HPDE6-E6E7 (cell line): Measurements from ENCODE around the gene PLCL2.

Experiments
- DNase-seq: peaks from one replicate; pipeline ENCODE4 v3.0.0; 2011; ENCODE audit warnings: missing footprints; ENCODE audit errors: extremely low spot score

PLCL2 gene

DNA sequence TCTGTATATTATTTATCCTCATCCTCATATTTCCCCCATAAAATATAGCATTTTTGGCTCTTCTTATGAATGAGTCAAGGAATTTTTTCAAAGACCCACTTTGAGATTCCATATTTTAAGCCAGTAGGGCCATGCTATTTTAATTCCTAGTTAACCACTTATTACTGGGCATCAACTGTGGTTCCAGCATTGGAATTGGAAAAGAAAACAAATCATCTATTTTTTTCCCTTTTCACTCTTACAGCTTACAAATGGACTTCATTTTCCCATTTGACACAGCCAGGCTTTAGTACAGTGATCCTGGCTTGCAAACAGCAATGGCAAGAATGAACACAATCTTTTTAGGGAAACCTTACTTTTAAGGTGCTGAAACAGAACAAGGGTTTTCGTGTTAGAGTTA lies 19.4 kb upstream of the PLCL2 start:
- DNase-seq = no peak

GRCh38 chr3:16866571-16866970 lies 18.2 kb upstream of the PLCL2 start:
- no peak for DNase-seq

- no peak for DNase-seq
Measured at GRCh38 chr3:16868513-16868912, 16.2 kb upstream of the PLCL2 start.

DNA sequence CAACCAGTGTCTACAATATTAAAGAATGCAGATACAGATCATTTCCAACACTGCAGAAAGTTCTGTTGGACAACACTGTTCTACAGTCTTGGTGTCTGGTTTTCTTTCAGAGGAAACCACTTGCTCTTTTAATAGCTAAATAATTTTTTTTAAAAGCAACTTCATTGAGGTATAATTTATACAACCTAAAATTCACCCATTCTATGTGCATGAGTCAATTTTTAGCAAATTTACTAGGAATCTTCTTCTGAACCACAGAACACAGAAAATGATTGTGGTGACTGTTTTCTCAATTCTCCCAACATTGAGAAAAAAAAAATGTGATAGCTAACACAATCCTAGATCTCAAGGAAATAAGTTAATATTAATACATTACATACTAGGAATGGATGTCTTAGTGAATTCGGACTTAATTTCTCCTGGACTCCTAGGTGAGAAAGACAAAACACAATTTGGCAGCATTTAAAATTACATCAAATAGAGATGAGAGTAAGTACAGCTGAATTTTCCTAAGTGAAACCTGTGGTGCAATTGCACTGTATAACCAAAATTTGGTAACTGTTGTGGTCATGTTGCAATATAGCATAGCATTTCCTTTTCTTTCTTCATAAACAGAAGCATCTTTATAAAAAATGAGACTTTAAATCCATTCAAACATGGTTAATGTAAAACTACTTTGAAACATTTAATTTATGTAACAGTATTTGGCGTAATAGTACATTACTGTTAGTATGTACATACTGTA lies 15.3 kb upstream of the PLCL2 start:
- no peak for DNase-seq

- DNase-seq = no peak
Measured at GRCh38 chr3:16871915-16872842, 12.6 kb upstream of the PLCL2 start.

GRCh38 chr3:16873872-16874271 lies 10.9 kb upstream of the PLCL2 start:
- DNase-seq = no peak

GRCh38 chr3:16875876-16876550 lies 8.7 kb upstream of the PLCL2 start:
- no peak for DNase-seq

- no peak for DNase-seq
Measured at GRCh38 chr3:16877505-16877904, 7.2 kb upstream of the PLCL2 start.

- DNase-seq = no peak
Measured at GRCh38 chr3:16877911-16878310, 6.8 kb upstream of the PLCL2 start.

GRCh38 chr3:16881896-16882630 lies 2.7 kb upstream of the PLCL2 start:
- DNase-seq = no peak

DNA sequence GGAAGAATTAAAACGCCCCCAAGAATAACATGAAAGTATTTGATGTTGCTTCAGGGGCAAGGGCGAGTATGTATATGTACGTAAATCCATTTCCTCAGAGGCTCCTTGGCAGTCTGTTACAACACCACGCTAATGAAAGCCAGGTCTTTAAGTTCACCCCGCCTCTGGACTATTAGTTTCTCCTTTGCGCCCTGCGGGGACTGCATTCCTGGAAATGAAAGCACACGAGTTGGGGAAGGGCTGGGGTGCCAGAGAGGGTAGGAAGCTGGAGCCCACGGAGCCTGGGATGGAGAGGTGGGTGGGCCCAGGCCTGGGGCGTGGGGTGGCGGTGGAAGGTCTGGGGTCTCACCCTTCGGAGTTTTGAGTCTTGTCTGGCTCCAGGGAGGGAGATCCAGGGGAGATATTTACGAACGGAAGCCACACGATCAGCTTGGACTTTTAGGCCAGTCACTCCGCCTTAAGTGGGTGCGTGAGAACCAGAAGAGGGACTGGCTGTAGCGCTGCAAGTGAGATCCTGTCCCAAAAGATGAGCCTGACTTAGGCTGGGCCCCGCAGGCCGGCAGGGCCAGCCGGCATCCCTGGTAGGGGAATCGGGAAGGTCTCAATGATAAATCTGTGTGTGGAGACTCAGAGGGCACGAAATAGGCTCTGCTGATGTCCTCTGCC lies 1.6 kb upstream of the PLCL2 start:
- DNase-seq = no peak

GRCh38 chr3:16883723-16884083 lies 1.1 kb upstream of the PLCL2 start:
- no peak for DNase-seq

DNA sequence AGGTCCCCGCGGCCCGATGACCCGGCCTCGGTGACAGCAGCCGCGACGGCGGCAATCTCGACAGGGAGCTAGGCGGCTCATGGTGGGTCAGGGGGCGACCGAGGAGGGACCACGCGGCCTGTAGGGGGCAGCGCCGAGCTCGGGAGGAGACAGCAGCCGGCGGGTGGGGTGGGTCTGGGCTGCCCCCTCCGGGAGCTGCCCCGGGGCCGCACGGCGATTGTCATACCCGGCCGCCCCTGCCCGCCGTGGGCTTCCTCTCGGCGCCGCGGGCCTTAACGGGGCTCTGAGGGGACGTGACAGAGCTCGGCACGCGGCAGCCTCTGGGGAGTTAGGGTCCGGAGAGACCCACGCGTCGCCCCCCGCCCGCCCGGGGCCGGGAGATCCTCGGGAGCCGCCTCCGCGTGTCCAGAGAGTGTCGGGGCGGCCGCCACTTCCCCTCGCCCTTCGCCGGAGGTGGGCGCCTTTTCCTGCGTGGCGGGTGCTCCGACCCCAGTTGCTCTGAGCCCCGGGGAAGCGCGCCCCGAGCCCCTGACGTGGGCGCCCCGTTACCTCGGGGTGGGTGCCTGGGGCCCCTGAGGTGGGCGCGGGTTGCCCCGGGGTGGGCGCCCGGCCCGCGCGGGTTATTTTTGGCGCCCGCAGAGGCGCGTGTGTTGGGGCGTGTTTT lies 539 bp upstream of the PLCL2 start:
- no peak for DNase-seq

- DNase-seq = no peak
Measured at GRCh38 chr3:16885593-16886302, 993 bp downstream of the PLCL2 start.

DNA sequence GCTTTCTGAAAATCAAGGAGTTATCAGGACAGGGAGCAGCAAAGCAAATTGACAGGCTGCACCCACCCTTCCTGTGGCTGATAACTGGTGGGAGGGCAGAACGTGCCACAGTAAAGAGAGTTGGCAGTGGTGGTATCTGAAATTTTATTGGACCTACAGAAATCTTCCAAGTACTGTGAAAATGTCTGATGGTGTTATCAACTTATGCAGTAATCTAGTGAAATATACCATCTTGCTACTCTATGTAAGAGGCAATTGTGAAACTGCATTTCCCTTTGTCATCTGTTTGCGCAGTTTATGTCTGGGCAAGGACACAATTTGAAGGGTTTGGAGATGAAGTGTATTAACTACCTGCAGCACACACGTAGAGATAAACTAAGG lies 1.5 kb downstream of the PLCL2 start:
- DNase-seq = no peak

- DNase-seq = no peak
Measured at GRCh38 chr3:16887130-16887529, 2.4 kb downstream of the PLCL2 start.

- no peak for DNase-seq
Measured at GRCh38 chr3:16888356-16888755, 3.6 kb downstream of the PLCL2 start.

DNA sequence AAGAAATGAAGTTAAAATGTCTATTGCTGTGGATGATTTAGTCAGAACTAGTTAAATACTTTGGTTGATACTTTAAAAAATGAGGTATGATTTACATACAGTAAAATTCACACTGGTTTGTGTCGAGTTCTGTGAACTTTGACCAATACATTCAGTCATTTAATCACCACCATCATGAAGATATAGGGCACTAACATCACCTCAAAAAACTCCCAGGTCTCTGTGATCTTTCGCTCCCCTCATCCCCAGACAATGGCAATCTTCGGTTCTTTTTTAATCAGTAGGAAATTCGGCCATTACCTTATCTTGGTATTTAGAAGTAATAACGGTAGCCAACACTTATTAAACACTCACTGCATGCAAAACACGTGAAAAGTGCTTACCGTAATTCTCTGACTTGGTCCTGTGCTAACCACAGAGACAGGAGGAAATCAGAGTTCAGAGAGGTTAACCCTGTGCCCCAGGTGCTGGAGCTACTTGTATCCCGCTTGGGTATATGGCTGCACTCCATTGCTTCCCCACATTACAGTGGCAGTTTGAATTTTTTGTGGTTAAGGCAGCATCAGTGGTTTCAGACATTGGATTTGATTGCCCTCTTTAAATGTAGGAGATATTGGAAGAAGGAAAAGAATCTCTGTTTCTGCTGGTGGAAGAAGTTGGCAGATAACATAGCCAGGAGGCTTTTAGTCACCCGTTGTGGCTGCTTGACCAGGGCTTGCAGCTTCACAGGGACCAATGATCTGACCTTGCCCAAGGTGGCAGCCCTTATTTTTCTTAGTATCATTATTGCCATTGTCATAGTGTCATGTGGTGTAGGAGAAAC lies 4.2 kb downstream of the PLCL2 start:
- DNase-seq = no peak
